SH-SY5Y (cell line): ENCODE measurements around the gene SLC22A12.

Experiments
- GATA2 ChIP-seq: IDR thresholded peaks from 2 replicates; pipeline ENCODE4 v1.6.1; 2011; ENCODE audit warnings: mild to moderate bottlenecking, low read depth, low read length
- GATA3 ChIP-seq: IDR thresholded peaks from 2 replicates; pipeline ENCODE4 v1.6.1; 2011; ENCODE audit warnings: low read depth, mild to moderate bottlenecking, low read length, moderate library complexity

DNA sequence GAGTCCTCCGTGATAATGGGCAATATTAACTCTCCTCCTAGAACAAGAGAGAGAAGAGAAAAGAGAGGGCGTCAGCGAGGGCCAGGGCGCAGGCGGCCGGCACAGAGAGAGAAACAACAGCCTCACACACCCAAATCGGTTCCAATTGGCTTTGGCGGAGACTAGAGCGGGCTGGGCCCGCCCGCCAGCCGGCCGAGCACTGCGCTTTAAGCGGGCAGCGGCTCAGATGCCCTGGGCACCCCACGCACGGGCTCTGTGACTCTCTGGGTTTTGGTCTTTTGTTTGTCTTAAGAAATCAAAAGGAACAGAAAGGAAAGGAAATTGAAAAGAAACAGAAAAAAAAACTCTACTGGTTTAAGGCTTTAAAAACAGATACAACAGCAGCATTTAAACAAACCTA lies 17.0 kb downstream of the SLC22A12 start:
- TF ChIP-seq GATA2 (no peak), GATA3 (no peak)
